ENCODE measurements around the gene DENND1A. TPM values are rescaled to one million over a fixed set of nuclear protein-coding genes. Genes with fewer than 3 reads are reported as not detected.

Gene DENND1A
- total RNA-seq, 1 experiment from 2014 or later: 23.5 TPM

- CTCF ChIA-PET: no interaction called here
- no peaks in the 10 kb centered on the region for H3K27me3 Mint-ChIP-seq (ENCODE audit: low read depth)
- POLR2A ChIA-PET: no interaction called here
These were observed 247.2 kb downstream of the DENND1A start for GRCh38 chr9:123682746-123683145.

GRCh38 chr9:123680352-123680751, 249.6 kb downstream of the DENND1A start:
- no peak overlapping the region for H3K4me3 Mint-ChIP-seq
- H3K27ac Mint-ChIP-seq: no peak overlapping the region
- POLR2A ChIA-PET: no interaction called here

More at GRCh38 chr9:123682746-123683145, 247.2 kb downstream of the DENND1A start:
- DNase-seq (ENCODE audit: low spot score) (no peak), ATAC-seq (no peak)
- peaks cover 19% of the 10 kb centered on the region for H3K9me3 Mint-ChIP-seq
- H3K4me1 Mint-ChIP-seq: peaks cover 12% of the 10 kb centered on the region
- no peak overlapping the region for H3K27ac Mint-ChIP-seq
- peaks cover 22% of the 10 kb centered on the region for H3K36me3 Mint-ChIP-seq
- TF ChIP-seq FOXP1 (CRISPR knock-in tag; IDR thresholded peaks at IDR 0.05; ENCODE audit: borderline replicate concordance) (no peak), USF2 (CRISPR knock-in tag; IDR thresholded peaks at IDR 0.05) (no peak), ZNF671 (CRISPR knock-in tag; IDR thresholded peaks at IDR 0.05) (no peak)
- H3K4me3 Mint-ChIP-seq: no peak overlapping the region

GRCh38 chr9:123679330-123679987, 250.5 kb downstream of the DENND1A start:
- ChIA-PET POLR2A (no interaction called here), CTCF (no interaction called here)
- Mint-ChIP-seq H3K27ac (no peak overlapping the region), H3K4me1 (0 out of 2 replicates have a peak, but pooled peaks cover 2% of the 10 kb centered on the region), H3K9me3 (peaks cover 22% of the 10 kb centered on the region), H3K27me3 (ENCODE audit: low read depth) (no peaks in the 10 kb centered on the region), H3K4me3 (no peak overlapping the region), H3K36me3 (peaks cover 25% of the 10 kb centered on the region)
- ATAC-seq (no peak), DNase-seq (ENCODE audit: low spot score) (no peak)
- TF ChIP-seq MXD4 (CRISPR knock-in tag; IDR thresholded peaks at IDR 0.05; ENCODE audit: borderline replicate concordance): no peak
- no peak for TF ChIP-seq HMGA2 (CRISPR knock-in tag; IDR thresholded peaks at IDR 0.05)
- no peak for TF ChIP-seq ZSCAN18 (CRISPR knock-in tag; IDR thresholded peaks at IDR 0.05)
- TF ChIP-seq USF2 (CRISPR knock-in tag; IDR thresholded peaks at IDR 0.05): no peak
- TF ChIP-seq PREB (CRISPR knock-in tag; IDR thresholded peaks at IDR 0.05; ENCODE audit: borderline replicate concordance): no peak
- no peak for TF ChIP-seq CREB1 (CRISPR knock-in tag; IDR thresholded peaks at IDR 0.05)
- no peak for TF ChIP-seq ETV6 (CRISPR knock-in tag; IDR thresholded peaks at IDR 0.05)
- TF ChIP-seq SP1 (CRISPR knock-in tag; conservative IDR thresholded peaks at IDR 0.05): no peak
- TF ChIP-seq ATF1 (CRISPR knock-in tag; IDR thresholded peaks at IDR 0.05): no peak
- TF ChIP-seq TP53 (CRISPR knock-in tag; IDR thresholded peaks at IDR 0.05): no peak
- no peak for TF ChIP-seq IRF1 (CRISPR knock-in tag; IDR thresholded peaks at IDR 0.05)
- TF ChIP-seq SMAD4 (CRISPR knock-in tag; IDR thresholded peaks at IDR 0.05): no peak
- no peak for TF ChIP-seq MAX (CRISPR knock-in tag; IDR thresholded peaks at IDR 0.05)
- TF ChIP-seq NFE2L1 (CRISPR knock-in tag; IDR thresholded peaks at IDR 0.05): no peak

More at GRCh38 chr9:123680352-123680751, 249.6 kb downstream of the DENND1A start:
- Mint-ChIP-seq H3K9me3 (peaks cover 19% of the 10 kb centered on the region), H3K4me1 (0 out of 2 replicates have a peak, but pooled peaks cover 2% of the 10 kb centered on the region), H3K36me3 (peaks cover 22% of the 10 kb centered on the region), H3K27me3 (ENCODE audit: low read depth) (no peaks in the 10 kb centered on the region)
- DNase-seq (ENCODE audit: low spot score): no peak
- CTCF ChIA-PET: no interaction called here
- ATAC-seq: no peak
- TF ChIP-seq ATF1 (CRISPR knock-in tag; IDR thresholded peaks at IDR 0.05) (no peak), RORB (CRISPR knock-in tag; IDR thresholded peaks at IDR 0.05) (no peak), IRF1 (CRISPR knock-in tag; IDR thresholded peaks at IDR 0.05) (no peak), ZNF121 (CRISPR knock-in tag; IDR thresholded peaks at IDR 0.05) (no peak), ZNF281 (CRISPR knock-in tag; IDR thresholded peaks at IDR 0.05) (no peak)
